ENCODE measurements around the gene TRERF1.
"Not testable (repeated sequence)": the region's sequence is repeated elsewhere in the genome, so short reads cannot be mapped to it uniquely, and the experiment has no call there.

Gene TRERF1

DNA sequence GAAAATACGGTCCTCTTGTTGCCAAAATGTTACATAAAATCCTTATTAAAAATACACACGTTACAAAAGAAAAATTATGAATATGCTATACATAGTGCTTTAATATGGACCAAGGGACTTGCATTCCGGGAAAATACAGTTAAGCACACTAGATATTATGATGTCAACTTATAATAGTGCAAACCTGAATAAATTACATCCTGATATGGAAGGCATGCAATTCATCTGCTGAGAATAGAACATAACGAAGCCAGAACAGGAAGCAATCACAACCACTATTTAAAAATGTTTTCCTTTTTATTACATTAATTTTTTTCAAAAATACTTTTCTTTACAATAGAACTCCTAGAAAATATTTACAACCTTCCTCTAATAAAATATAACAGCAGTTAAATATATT, 226.3 kb downstream of the TRERF1 start:
- H3K4me3 ChIP-seq (ENCODE audit: low read depth, low read length) = no peak overlapping the region
- peaks cover 4% of the 10 kb centered on the region for H3K36me3 ChIP-seq (ENCODE audit: control insufficient read depth, insufficient read depth, low read length)
- no peaks in the 10 kb centered on the region for H3K27me3 ChIP-seq (ENCODE audit: control insufficient read depth, insufficient read depth, low read length)
- no peaks in the 10 kb centered on the region for H3K4me1 ChIP-seq (ENCODE audit: control insufficient read depth, insufficient read depth, low read length)
- no peaks in the 10 kb centered on the region for H3K9me3 ChIP-seq (ENCODE audit: control insufficient read depth, insufficient read depth, low read length)
- H3K9ac ChIP-seq (ENCODE audit: low read depth, low read length) = no peak overlapping the region

DNA sequence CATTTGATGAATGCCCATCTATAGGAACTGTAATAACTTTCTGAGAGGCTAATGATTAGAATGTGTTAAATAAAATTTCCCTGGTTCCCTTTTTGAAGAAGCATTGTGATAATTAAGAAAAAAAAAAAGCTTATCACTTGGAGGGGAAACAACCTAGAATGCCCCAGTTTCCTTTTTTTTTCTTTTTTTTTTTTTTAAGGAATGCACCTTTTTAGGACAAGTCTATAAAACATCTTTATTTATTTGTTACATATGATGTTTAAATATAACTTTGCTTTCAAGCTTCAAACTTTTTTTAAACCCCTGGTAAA, 226.7 kb downstream of the TRERF1 start:
- H3K4me3 ChIP-seq (ENCODE audit: low read depth, low read length) = no peak overlapping the region
- peaks cover 4% of the 10 kb centered on the region for H3K36me3 ChIP-seq (ENCODE audit: control insufficient read depth, insufficient read depth, low read length)
- H3K9me3 ChIP-seq (ENCODE audit: control insufficient read depth, insufficient read depth, low read length) = no peaks in the 10 kb centered on the region
- H3K27me3 ChIP-seq (ENCODE audit: control insufficient read depth, insufficient read depth, low read length) = no peaks in the 10 kb centered on the region
- H3K4me1 ChIP-seq (ENCODE audit: control insufficient read depth, insufficient read depth, low read length) = no peaks in the 10 kb centered on the region
- H3K9ac ChIP-seq (ENCODE audit: low read depth, low read length) = no peak overlapping the region

DNA sequence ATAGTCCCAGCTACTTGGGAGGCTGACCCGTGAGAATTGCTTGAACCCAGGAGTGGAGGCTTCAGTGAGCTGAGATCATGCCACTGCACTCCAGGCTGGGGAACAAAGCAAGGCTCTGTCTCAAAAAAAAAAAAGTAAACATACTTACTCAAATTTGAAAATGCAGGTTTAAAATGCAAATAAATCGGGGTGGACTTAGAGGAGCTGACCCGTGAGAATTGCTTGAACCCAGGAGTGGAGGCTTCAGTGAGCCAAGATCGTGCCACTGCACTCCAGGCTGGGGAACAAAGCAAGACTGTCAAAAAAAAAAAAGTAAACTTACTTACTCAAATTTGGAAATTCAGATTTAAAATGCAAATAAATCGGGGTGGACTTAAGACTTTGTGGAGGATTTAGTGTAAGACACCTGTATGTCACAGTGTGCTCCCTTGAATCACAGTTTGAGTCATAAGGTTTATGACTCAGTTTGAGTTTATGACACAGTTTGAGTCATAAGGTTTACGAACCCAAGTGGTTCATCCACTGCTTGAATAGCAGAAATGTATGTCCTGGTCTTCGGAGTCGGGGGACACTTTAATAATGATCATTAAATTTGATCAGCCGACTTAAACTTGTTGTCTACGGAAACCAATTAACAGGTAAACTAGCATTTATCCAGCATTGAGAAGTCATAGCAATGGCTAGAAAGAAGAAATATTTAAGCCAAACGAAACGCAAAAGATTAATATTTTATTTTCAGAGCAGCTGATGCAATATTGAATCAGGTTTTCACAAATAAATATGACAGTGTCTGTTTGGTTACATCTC, 227.3 kb downstream of the TRERF1 start:
- Histone ChIP-seq H3K9ac (ENCODE audit: low read depth, low read length) (no peak overlapping the region), H3K4me3 (ENCODE audit: low read depth, low read length) (no peak overlapping the region), H3K27me3 (ENCODE audit: control insufficient read depth, insufficient read depth, low read length) (no peaks in the 10 kb centered on the region), H3K4me1 (ENCODE audit: control insufficient read depth, insufficient read depth, low read length) (no peaks in the 10 kb centered on the region), H3K9me3 (ENCODE audit: control insufficient read depth, insufficient read depth, low read length) (no peaks in the 10 kb centered on the region), H3K36me3 (ENCODE audit: control insufficient read depth, insufficient read depth, low read length) (peaks cover 4% of the 10 kb centered on the region)

DNA sequence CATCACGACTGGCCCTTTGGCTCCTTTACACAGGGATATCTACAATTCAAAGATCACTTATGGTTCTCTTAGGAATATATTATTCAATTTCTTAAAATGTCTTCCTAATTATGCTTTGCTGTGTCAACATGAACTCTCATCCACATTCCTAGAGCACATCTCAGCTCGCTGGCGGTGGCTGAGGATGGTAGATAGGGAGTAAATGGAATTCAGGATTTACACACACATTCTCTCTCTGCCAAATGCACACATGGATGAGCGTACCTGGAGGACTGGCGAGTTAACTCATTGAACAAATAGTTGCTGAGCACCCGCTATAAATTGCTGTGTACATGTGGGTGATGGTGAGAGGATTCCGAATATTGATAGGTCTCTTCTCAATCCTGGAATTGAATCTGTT, 229.3 kb downstream of the TRERF1 start:
- no peaks in the 10 kb centered on the region for H3K27me3 ChIP-seq (ENCODE audit: control insufficient read depth, insufficient read depth, low read length)
- H3K36me3 ChIP-seq (ENCODE audit: control insufficient read depth, insufficient read depth, low read length) = no peaks in the 10 kb centered on the region
- no peaks in the 10 kb centered on the region for H3K9me3 ChIP-seq (ENCODE audit: control insufficient read depth, insufficient read depth, low read length)
- no peak overlapping the region for H3K9ac ChIP-seq (ENCODE audit: low read depth, low read length)
- H3K4me1 ChIP-seq (ENCODE audit: control insufficient read depth, insufficient read depth, low read length) = no peaks in the 10 kb centered on the region
- no peak overlapping the region for H3K4me3 ChIP-seq (ENCODE audit: low read depth, low read length)

DNA sequence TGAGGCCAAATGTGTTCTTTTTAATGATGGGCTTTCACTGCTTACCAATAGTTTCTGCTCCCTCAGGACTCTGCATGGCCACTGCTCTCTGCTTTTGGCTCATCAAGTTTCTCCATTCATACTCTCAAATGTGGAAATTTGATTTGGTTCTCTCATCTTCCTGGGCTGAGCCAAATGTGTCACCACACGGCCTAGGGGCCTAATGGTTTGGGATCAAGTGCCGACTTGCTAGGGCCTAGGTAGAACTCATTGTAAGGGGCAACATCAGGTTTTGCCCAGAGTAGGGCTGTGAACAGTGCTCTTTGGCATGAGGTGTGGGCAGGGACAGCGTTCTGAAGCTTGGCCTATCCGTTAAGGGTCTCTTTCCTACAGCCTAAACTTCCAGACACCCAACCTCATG, 230.2 kb downstream of the TRERF1 start:
- Histone ChIP-seq H3K4me1 (ENCODE audit: control insufficient read depth, insufficient read depth, low read length) (no peaks in the 10 kb centered on the region), H3K9ac (ENCODE audit: low read depth, low read length) (no peak overlapping the region), H3K27me3 (ENCODE audit: control insufficient read depth, insufficient read depth, low read length) (no peaks in the 10 kb centered on the region), H3K4me3 (ENCODE audit: low read depth, low read length) (no peak overlapping the region), H3K9me3 (ENCODE audit: control insufficient read depth, insufficient read depth, low read length) (no peaks in the 10 kb centered on the region), H3K36me3 (ENCODE audit: control insufficient read depth, insufficient read depth, low read length) (no peaks in the 10 kb centered on the region)

DNA sequence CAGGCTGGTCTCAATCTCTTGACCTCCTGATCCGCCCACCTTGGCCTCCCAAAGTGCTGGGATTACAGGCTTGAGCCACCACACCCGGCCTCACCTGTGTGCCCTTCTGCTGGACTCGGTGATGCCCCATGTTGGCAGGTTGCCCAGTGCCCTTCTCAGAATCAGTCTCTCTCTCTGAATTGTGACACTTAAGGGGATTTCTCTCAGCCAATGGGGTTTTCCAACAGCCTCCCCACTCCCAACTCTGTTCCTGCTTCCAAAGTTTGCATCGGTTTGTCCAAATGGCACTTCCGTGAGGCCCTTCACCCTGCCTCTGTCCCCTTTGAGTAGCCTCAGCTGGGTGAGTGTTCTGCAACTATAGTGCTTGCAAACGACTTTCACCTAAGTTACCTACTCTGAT, 230.9 kb downstream of the TRERF1 start:
- H3K4me3 ChIP-seq (ENCODE audit: low read depth, low read length) = no peak overlapping the region
- no peaks in the 10 kb centered on the region for H3K36me3 ChIP-seq (ENCODE audit: control insufficient read depth, insufficient read depth, low read length)
- H3K9me3 ChIP-seq (ENCODE audit: control insufficient read depth, insufficient read depth, low read length) = no peaks in the 10 kb centered on the region
- H3K4me1 ChIP-seq (ENCODE audit: control insufficient read depth, insufficient read depth, low read length) = no peaks in the 10 kb centered on the region
- no peaks in the 10 kb centered on the region for H3K27me3 ChIP-seq (ENCODE audit: control insufficient read depth, insufficient read depth, low read length)
- no peak overlapping the region for H3K9ac ChIP-seq (ENCODE audit: low read depth, low read length)

DNA sequence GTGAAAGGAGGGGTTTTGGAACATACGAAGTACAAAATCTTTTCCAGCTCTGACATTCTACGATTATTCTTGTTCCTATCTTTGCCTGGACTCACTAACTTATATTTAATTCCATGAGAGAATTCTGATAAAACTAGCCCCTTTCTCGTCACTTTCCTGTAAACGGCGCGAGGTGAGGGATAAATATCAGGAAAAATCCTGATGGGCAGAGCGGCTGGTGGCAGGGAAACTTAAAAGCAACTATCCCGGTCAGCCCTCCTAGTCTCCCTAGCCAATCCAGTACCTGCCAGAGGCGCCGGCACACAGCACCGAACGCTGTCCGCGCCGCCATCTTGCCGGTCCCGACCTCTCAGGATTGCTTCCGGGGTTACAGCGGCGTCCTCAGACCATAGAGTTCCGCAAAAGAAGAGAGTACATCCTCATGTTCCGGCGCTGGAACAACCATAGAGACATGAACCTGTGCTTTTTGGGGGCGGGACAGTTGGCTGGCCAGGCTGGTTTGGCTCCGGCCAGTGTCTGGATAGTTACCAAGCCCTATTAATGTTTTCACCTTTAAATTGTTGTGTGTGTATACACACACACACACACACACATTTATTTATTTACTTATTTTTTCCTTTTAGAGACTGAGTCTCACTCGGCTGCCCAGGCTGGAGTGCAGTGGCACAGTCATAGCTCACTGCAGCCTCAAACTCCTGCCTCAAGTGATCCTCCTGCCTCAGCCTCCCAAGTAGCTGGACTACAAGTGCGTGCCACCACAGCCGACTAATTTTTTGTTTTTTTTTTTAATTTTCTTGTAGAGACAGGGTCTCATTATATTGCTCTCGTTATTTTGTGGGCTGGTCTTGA, 234.0 kb downstream of the TRERF1 start, which contains the start of gene MRPS10:
TSS of gene MRPS10 (minus strand) at position 343 of the 849 bp plus-strand sequence. CDS start at position 331, 12 bp downstream.
- H3K9ac ChIP-seq (ENCODE audit: low read depth, low read length) = peak within 1 kb of the TSS; percentile 91
- H3K9me3 ChIP-seq (ENCODE audit: control insufficient read depth, insufficient read depth, low read length) = no peaks in the 10 kb centered on the region
- no peaks in the 10 kb centered on the region for H3K4me1 ChIP-seq (ENCODE audit: control insufficient read depth, insufficient read depth, low read length)

DNA sequence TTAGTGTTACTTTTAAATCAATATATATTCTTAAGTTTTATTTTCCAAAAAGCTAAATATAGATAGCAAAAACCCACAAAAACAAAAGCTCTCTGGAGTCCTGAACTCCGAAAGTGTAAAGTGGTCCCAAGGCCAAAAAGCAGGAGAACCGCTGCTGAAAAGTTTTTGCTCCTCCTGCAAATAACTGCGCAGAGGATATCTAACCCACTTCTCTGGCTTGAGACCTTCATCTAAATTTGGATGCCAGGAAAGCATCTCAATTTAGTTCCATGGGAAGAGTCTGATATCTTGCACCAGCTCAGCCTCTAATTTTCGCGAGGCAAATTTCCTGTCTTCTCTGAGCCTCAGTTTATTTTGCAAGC, 234.6 kb downstream of the TRERF1 start:
- H3K9ac ChIP-seq (ENCODE audit: low read depth, low read length) = peak overlapping the region; percentile 91
- no peaks in the 10 kb centered on the region for H3K4me1 ChIP-seq (ENCODE audit: control insufficient read depth, insufficient read depth, low read length)
- no peaks in the 10 kb centered on the region for H3K9me3 ChIP-seq (ENCODE audit: control insufficient read depth, insufficient read depth, low read length)
- H3K27me3 ChIP-seq (ENCODE audit: control insufficient read depth, insufficient read depth, low read length) = no peaks in the 10 kb centered on the region
- peak overlapping the region; percentile 73 for H3K4me3 ChIP-seq (ENCODE audit: low read depth, low read length)
- H3K36me3 ChIP-seq (ENCODE audit: control insufficient read depth, insufficient read depth, low read length) = no peaks in the 10 kb centered on the region

More for the DNA sequence above, 234.0 kb downstream of the TRERF1 start, which contains the start of gene MRPS10:
- Histone ChIP-seq H3K36me3 (ENCODE audit: control insufficient read depth, insufficient read depth, low read length) (no peaks in the 10 kb centered on the region), H3K27me3 (ENCODE audit: control insufficient read depth, insufficient read depth, low read length) (no peaks in the 10 kb centered on the region), H3K4me3 (ENCODE audit: low read depth, low read length) (peak within 1 kb of the TSS; percentile 73)

DNA sequence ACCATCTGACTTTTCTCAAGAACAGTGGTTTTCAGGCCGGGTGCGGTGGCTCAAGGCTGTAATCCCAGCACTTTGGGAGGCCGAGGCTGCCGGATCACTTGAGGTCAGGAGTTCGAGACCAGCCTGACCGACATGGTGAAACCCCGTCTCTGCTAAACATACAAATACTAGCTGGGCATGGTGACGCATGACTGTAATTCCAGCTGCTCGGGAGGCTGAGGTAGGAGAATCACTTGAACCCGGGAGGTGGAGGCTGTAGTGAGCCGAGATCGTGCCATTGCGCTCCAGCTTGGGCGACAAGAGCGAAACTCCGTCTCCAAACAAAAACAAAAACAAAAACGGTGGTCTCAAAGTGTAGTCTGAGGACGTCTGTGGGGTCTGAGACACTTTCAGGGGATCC, 235.2 kb downstream of the TRERF1 start:
- H3K27me3 ChIP-seq (ENCODE audit: control insufficient read depth, insufficient read depth, low read length); H3K36me3 ChIP-seq (ENCODE audit: control insufficient read depth, insufficient read depth, low read length); H3K9me3 ChIP-seq (ENCODE audit: control insufficient read depth, insufficient read depth, low read length); H3K9ac ChIP-seq (ENCODE audit: low read depth, low read length); H3K4me1 ChIP-seq (ENCODE audit: control insufficient read depth, insufficient read depth, low read length): not testable (repeated sequence)
- H3K4me3 ChIP-seq (ENCODE audit: low read depth, low read length) = peak overlapping the region; percentile 73

DNA sequence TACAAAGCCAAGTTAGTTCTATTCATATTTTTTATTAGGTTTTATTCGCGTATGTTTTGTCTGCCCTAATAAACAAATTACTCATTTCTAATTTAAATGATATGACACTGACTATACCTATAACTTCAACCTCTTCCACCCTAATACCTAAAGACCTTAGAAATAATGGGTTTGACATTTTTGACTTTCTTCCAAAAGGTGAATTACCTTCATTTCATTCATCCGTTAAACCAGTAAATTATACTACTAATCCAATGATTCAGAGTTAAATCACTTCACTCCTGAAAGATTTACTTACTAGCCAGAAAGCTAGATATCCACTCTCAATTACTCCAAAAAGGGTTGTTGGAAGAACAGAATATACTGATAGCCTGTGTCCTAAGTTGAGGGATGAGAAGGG, 239.3 kb downstream of the TRERF1 start:
- Histone ChIP-seq H3K9ac (ENCODE audit: low read depth, low read length) (no peak overlapping the region), H3K4me1 (ENCODE audit: control insufficient read depth, insufficient read depth, low read length) (no peaks in the 10 kb centered on the region)

DNA sequence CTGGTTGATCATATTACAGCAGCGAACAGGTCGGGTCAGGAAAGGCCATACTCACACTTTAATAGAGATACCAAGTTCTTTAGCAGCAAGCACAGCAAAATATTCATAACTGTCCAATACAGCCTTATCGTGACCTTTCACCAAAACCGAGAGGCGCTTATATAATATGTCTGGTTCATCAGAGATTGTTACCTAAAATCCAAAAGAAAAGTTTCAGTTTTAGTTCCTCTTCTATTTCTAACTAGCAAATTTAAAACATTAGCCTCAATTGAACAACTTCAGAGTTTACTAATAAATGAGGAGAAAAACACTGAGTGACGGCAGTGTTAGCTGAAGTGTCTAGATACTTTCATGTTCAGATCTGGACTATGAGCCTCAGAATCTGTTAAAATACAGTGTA, 240.0 kb downstream of the TRERF1 start:
- Histone ChIP-seq H3K4me3 (ENCODE audit: low read depth, low read length) (no peak overlapping the region), H3K27me3 (ENCODE audit: control insufficient read depth, insufficient read depth, low read length) (no peaks in the 10 kb centered on the region), H3K9me3 (ENCODE audit: control insufficient read depth, insufficient read depth, low read length) (no peaks in the 10 kb centered on the region), H3K9ac (ENCODE audit: low read depth, low read length) (no peak overlapping the region), H3K36me3 (ENCODE audit: control insufficient read depth, insufficient read depth, low read length) (peaks cover 9% of the 10 kb centered on the region), H3K4me1 (ENCODE audit: control insufficient read depth, insufficient read depth, low read length) (no peaks in the 10 kb centered on the region)

More for the DNA sequence above, 239.3 kb downstream of the TRERF1 start:
- peaks cover 9% of the 10 kb centered on the region for H3K36me3 ChIP-seq (ENCODE audit: control insufficient read depth, insufficient read depth, low read length)
- no peak overlapping the region for H3K4me3 ChIP-seq (ENCODE audit: low read depth, low read length)
- no peaks in the 10 kb centered on the region for H3K9me3 ChIP-seq (ENCODE audit: control insufficient read depth, insufficient read depth, low read length)
- no peaks in the 10 kb centered on the region for H3K27me3 ChIP-seq (ENCODE audit: control insufficient read depth, insufficient read depth, low read length)

DNA sequence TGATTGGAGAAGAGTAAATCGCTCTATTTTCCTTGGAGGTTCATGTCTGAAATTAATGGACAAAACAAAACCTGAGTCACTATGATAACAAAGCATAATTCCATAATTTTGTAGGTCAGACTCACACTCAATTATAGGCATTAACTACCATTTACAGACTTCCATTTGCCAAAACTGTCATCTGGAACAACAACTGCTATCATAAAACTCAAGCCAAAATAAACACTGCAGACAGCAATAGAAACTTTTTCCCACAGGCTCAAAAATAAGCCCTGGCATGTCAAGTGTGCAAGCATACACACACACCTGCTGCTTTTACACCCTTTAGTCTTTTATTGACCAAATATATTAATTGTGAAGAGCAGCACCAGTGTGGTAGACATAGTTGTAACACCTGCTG, 241.2 kb downstream of the TRERF1 start:
- H3K4me3 ChIP-seq (ENCODE audit: low read depth, low read length) = no peak overlapping the region
- no peak overlapping the region for H3K9ac ChIP-seq (ENCODE audit: low read depth, low read length)
- H3K27me3 ChIP-seq (ENCODE audit: control insufficient read depth, insufficient read depth, low read length) = no peaks in the 10 kb centered on the region
- peaks cover 9% of the 10 kb centered on the region for H3K36me3 ChIP-seq (ENCODE audit: control insufficient read depth, insufficient read depth, low read length)
- no peaks in the 10 kb centered on the region for H3K4me1 ChIP-seq (ENCODE audit: control insufficient read depth, insufficient read depth, low read length)
- no peaks in the 10 kb centered on the region for H3K9me3 ChIP-seq (ENCODE audit: control insufficient read depth, insufficient read depth, low read length)
